Lung (tissue), 12 donors: ENCODE measurements around the gene ANXA10. TPM values are rescaled to one million over a fixed set of nuclear protein-coding genes. Genes with fewer than 3 reads are reported as not detected.

Experiments used
- ATAC-seq: fragments of 200-7000 bp; cut with Tn5 transposase; one replicate; pipeline ENCODE4 v1.9.1; 2020; ENCODE audit warnings: moderate number of reproducible peaks; ENCODE audit not compliant: insufficient read depth, low FRiP score
- DNase-seq, 3 donors: peaks; one replicate each; pipeline ENCODE4 v3.0.0-alpha.2; 2013 to 2017
- H3K27ac ChIP-seq, 2 donors: one replicate each; pipeline ENCODE4 v1.5.1; 2013; ENCODE audit warnings: mild to moderate bottlenecking in 2 of 2, moderate library complexity in 2 of 2, control low read depth in 1 of 2, inconsistent platforms in 1 of 2, low read depth in 1 of 2, low read length in 1 of 2
- H3K27me3 ChIP-seq, 3 donors: one replicate each; pipeline ENCODE4 v1.5.1; 2013; ENCODE audit warnings: low read length in 2 of 3; ENCODE audit not compliant: control insufficient read depth in 3 of 3, insufficient read depth in 3 of 3
- H3K36me3 ChIP-seq, 4 donors: one replicate each; pipeline ENCODE4 v1.5.1; 2013; ENCODE audit warnings: low read length in 4 of 4, mild to moderate bottlenecking in 1 of 4, moderate library complexity in 1 of 4; ENCODE audit not compliant: control insufficient read depth in 4 of 4, insufficient read depth in 4 of 4
- H3K4me1 ChIP-seq, 5 donors: one replicate each; pipeline ENCODE4 v1.5.1; 2013; ENCODE audit warnings: low read length in 5 of 5, mild to moderate bottlenecking in 2 of 5, moderate library complexity in 1 of 5; ENCODE audit not compliant: control insufficient read depth in 5 of 5, insufficient read depth in 5 of 5
- H3K4me3 ChIP-seq: one replicate; pipeline ENCODE4 v1.5.1; 2013; ENCODE audit warnings: mild to moderate bottlenecking, control low read depth, moderate library complexity
- H3K9ac ChIP-seq, 2 donors: one replicate each; pipeline ENCODE4 v1.5.1; 2013; ENCODE audit warnings: low read length in 2 of 2, control low read depth in 1 of 2; ENCODE audit not compliant: insufficient read depth in 1 of 2
- H3K9me3 ChIP-seq, 4 donors: one replicate each; pipeline ENCODE4 v1.5.1; 2013; ENCODE audit warnings: low read length in 3 of 4, mild to moderate bottlenecking in 1 of 4, moderate library complexity in 1 of 4; ENCODE audit not compliant: control insufficient read depth in 4 of 4, insufficient read depth in 3 of 4
- CTCF ChIP-seq: IDR thresholded peaks from 2 replicates; pipeline ENCODE4 v1.5.1; 2012; ENCODE audit warnings: mild to moderate bottlenecking; ENCODE audit errors: control extremely low read depth, extremely low read depth
- WGBS, 2 donors: extraction: QIAGEN DNeasy Blood & Tissue Kit; methylation state at CpG; one replicate each; pipeline ENCODE4 v1.1.7; 2013; 5-methylcytosine and 5-hydroxymethylcytosine counted together
- polyA plus RNA-seq, 2 donors: library from polyadenylated mRNA; stranded (reverse); fragments of 200-250 nt; gene quantifications; one replicate each; pipeline ENCODE4 v1.2.1, GENCODE V29; 2013
- total RNA-seq, 2 donors: library from RNA; depleted of rRNA in 1 of 2; stranded (reverse); fragments of >200 nt in 1 of 2; gene quantifications; one replicate each; pipeline ENCODE4 v1.2.1, GENCODE V29; 2014 to 2021
- donor health status: control.
- donor health status: control.
- donor health status: Bipolar disorder and iron deficiency.
- donor health status: healthy.
- donor health status: DM: yes; HTN: yes; CAD: no.

ANXA10 gene
- total and polyA plus RNA-seq, 4 donors = 0.64 TPM; not detected in 3

- 90 to 91% methylated on average over 5 of the region's 5 CpGs for WGBS, 2 donors
- no peaks in the 10 kb centered on the region for H3K36me3 ChIP-seq
- H3K4me1 ChIP-seq = peaks cover 0 to 12% (median 0%) of the 10 kb centered on the region in 5 donors
- H3K9me3 ChIP-seq = peaks cover 0 to 2% (median 0%) of the 10 kb centered on the region in 4 donors
- DNase-seq (no peak), ATAC-seq (no peak)
- no peaks in the 10 kb centered on the region for H3K27me3 ChIP-seq
- no peak overlapping the region for H3K9ac ChIP-seq
- H3K27ac ChIP-seq = no peak overlapping the region
- TF ChIP-seq CTCF = no peak
- no peak overlapping the region for H3K4me3 ChIP-seq
These were observed 31.8 kb downstream of the ANXA10 start for GRCh38 chr4:168124008-168124641.

- no peak for TF ChIP-seq CTCF
- WGBS, 2 donors = 81 to 90% methylated on average over 2 of the region's 2 CpGs
- no peak overlapping the region for H3K4me3 ChIP-seq
- H3K4me1 ChIP-seq = no peaks in the 10 kb centered on the region
- no peak for DNase-seq
- H3K27ac ChIP-seq = no peak overlapping the region
- ATAC-seq = no peak
- H3K9ac ChIP-seq = no peak overlapping the region
- H3K36me3 ChIP-seq = no peaks in the 10 kb centered on the region
- no peaks in the 10 kb centered on the region for H3K27me3 ChIP-seq
- peaks cover 0 to 2% (median 0%) of the 10 kb centered on the region in 4 donors for H3K9me3 ChIP-seq
These were observed 34.6 kb downstream of the ANXA10 start for GRCh38 chr4:168126952-168127351.

- ATAC-seq (no peak), DNase-seq (no peak)
- H3K4me1 ChIP-seq = peaks cover 0 to 4% (median 0%) of the 10 kb centered on the region in 5 donors
- no peaks in the 10 kb centered on the region for H3K9me3 ChIP-seq
- no peak overlapping the region for H3K9ac ChIP-seq
- H3K27ac ChIP-seq = no peak overlapping the region
- no peaks in the 10 kb centered on the region for H3K27me3 ChIP-seq
- H3K36me3 ChIP-seq = no peaks in the 10 kb centered on the region
- H3K4me3 ChIP-seq = no peak overlapping the region
- TF ChIP-seq CTCF = no peak
These were observed 36.3 kb downstream of the ANXA10 start for GRCh38 chr4:168128601-168129000.
